Measurements from ENCODE around the gene NEU2. TPM values are rescaled to one million over a fixed set of nuclear protein-coding genes. Genes with fewer than 3 reads are reported as not detected.

Gene NEU2
- total and polyA plus RNA-seq, 3 experiments from 2014 or later = not detected

- H3K4me3 Mint-ChIP-seq = no peak overlapping the region
- Histone ChIP-seq H3K27me3 (ENCODE audit: insufficient read depth, low read length, poor library complexity, severe bottlenecking) (no peaks in the 10 kb centered on the region), H3K9me3 (ENCODE audit: low read length) (no peaks in the 10 kb centered on the region), H3K4me3 (ENCODE audit: low read length) (no peak overlapping the region), H3K36me3 (ENCODE audit: insufficient read depth, low read length) (no peaks in the 10 kb centered on the region), H3K4me1 (ENCODE audit: insufficient read depth, low read length) (no peaks in the 10 kb centered on the region), H3K27ac (ENCODE audit: low read depth, low read length) (no peak overlapping the region)
- no peaks in the 10 kb centered on the region for H3K36me3 Mint-ChIP-seq
- DNase-seq = no peak
- H3K9me3 Mint-ChIP-seq = no peaks in the 10 kb centered on the region
- H3K27ac Mint-ChIP-seq = no peak overlapping the region
- ChIA-PET POLR2A (no interaction called here), CTCF (no interaction called here)
- no peaks in the 10 kb centered on the region for H3K4me1 Mint-ChIP-seq
- H3K27me3 Mint-ChIP-seq = peaks cover 0 to 6% of the 10 kb centered on the region in 2 donors
Observed at GRCh38 chr2:233023007-233023760, 9.3 kb upstream of the NEU2 start.

DNA sequence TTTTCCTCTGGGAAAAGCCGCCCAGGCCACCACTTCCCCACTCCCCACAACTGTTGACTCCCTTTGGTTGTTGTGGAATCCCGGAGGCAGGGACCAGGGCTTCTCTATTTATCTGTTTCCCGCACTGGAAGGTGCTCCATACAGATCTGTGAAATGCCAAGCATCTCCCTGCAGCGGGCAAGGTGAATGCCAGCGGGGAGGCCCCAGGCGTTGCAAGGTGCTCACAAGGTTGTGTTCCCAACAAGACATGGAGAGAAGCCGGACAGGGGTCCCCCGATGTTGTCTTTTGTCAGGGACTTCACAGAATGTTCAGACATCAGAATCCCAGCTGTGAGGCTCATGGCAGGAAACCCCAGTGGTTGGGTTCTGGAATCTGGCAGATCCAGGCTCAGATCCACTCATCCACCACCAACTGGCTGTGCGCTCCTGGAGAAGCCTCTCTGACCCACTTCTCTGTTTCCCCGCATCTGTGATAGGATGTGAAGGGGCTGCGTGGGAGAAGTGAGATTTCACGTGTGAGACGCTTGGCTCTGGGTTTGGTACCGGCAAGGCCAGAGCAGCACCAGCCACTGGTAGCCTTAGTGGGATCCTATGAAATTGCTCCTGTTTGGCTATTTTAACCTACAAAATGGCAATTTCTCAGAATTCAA lies 8.6 kb upstream of the NEU2 start:
- Mint-ChIP-seq H3K9me3 (no peaks in the 10 kb centered on the region), H3K27ac (no peak overlapping the region), H3K4me3 (no peak overlapping the region), H3K27me3 (peaks cover 0 to 6% of the 10 kb centered on the region in 2 donors), H3K36me3 (no peaks in the 10 kb centered on the region), H3K4me1 (no peaks in the 10 kb centered on the region)
- no peaks in the 10 kb centered on the region for H3K36me3 ChIP-seq (ENCODE audit: insufficient read depth, low read length)
- no peaks in the 10 kb centered on the region for H3K27me3 ChIP-seq (ENCODE audit: insufficient read depth, low read length, poor library complexity, severe bottlenecking)
- H3K9me3 ChIP-seq (ENCODE audit: low read length) = no peaks in the 10 kb centered on the region
- H3K4me1 ChIP-seq (ENCODE audit: insufficient read depth, low read length) = no peaks in the 10 kb centered on the region
- POLR2A ChIA-PET = no interaction called here
- CTCF ChIA-PET = no interaction called here
- no peak overlapping the region for H3K4me3 ChIP-seq (ENCODE audit: low read length)
- DNase-seq = no peak
- no peak overlapping the region for H3K27ac ChIP-seq (ENCODE audit: low read depth, low read length)

DNA sequence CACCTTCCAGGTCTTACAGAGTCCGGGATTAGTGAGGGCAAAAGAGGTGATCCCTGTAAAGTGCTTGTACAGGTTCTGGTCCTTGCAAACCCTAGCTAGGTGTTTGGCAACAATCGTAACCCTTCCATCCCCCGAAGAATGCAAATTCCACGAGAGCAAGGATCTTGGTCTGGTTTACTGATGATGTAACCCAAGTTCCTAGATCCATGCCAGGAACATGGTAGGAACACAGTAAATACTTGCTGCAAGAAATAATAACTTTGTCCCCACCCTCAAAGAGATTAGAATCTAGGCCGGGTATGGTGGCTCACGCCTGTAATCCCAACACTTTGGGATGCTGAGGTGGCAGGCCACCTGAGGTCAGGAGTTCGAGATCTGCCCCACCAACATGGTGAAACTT lies 6.8 kb upstream of the NEU2 start:
- Mint-ChIP-seq H3K4me3 (no peak overlapping the region), H3K27ac (peak overlapping the region in 1 of 8 donors; percentile 27), H3K4me1 (peaks cover 0 to 1% (median 0%) of the 10 kb centered on the region in 3 donors), H3K9me3 (no peaks in the 10 kb centered on the region), H3K36me3 (no peaks in the 10 kb centered on the region), H3K27me3 (peaks cover 0 to 4% of the 10 kb centered on the region in 2 donors)
- ChIA-PET CTCF (no interaction called here), POLR2A (no interaction called here)
- H3K4me1 ChIP-seq (ENCODE audit: insufficient read depth, low read length) = no peaks in the 10 kb centered on the region
- no peaks in the 10 kb centered on the region for H3K9me3 ChIP-seq (ENCODE audit: low read length)
- H3K4me3 ChIP-seq (ENCODE audit: low read length) = no peak overlapping the region
- H3K27ac ChIP-seq (ENCODE audit: low read depth, low read length) = no peak overlapping the region
- no peaks in the 10 kb centered on the region for H3K27me3 ChIP-seq (ENCODE audit: insufficient read depth, low read length, poor library complexity, severe bottlenecking)
- H3K36me3 ChIP-seq (ENCODE audit: insufficient read depth, low read length) = no peaks in the 10 kb centered on the region
- no peak for DNase-seq

- Mint-ChIP-seq H3K36me3 (no peaks in the 10 kb centered on the region), H3K27ac (no peak overlapping the region), H3K4me3 (no peak overlapping the region), H3K27me3 (peaks cover 0 to 3% of the 10 kb centered on the region in 2 donors), H3K9me3 (no peaks in the 10 kb centered on the region), H3K4me1 (peaks cover 0 to 1% (median 0%) of the 10 kb centered on the region in 3 donors)
- Histone ChIP-seq H3K4me1 (ENCODE audit: insufficient read depth, low read length) (no peaks in the 10 kb centered on the region), H3K4me3 (ENCODE audit: low read length) (no peak overlapping the region), H3K27ac (ENCODE audit: low read depth, low read length) (no peak overlapping the region), H3K36me3 (ENCODE audit: insufficient read depth, low read length) (no peaks in the 10 kb centered on the region), H3K27me3 (ENCODE audit: insufficient read depth, low read length, poor library complexity, severe bottlenecking) (no peaks in the 10 kb centered on the region), H3K9me3 (ENCODE audit: low read length) (no peaks in the 10 kb centered on the region)
- POLR2A ChIA-PET = no interaction called here
- DNase-seq = peak in 1 of 5 donors; percentile 4
- CTCF ChIA-PET = interaction anchor here (0.6 kb wide), 1 partner anchor 228 kb away, joined by 4 read pairs; no protein-coding TSS in a partner anchor
Observed at GRCh38 chr2:233026198-233026813, 6.2 kb upstream of the NEU2 start.

- POLR2A ChIA-PET = no interaction called here
- H3K4me3 ChIP-seq (ENCODE audit: low read length) = no peak overlapping the region
Observed at GRCh38 chr2:233029321-233029720, 3.2 kb upstream of the NEU2 start.

GRCh38 chr2:233031556-233032500 lies 644 bp upstream of the NEU2 start:
- peak overlapping the region in 2 of 8 donors; percentile 44 to 74 for H3K27ac Mint-ChIP-seq
- Histone ChIP-seq H3K4me3 (ENCODE audit: low read length) (no peak overlapping the region), H3K4me1 (ENCODE audit: insufficient read depth, low read length) (no peaks in the 10 kb centered on the region), H3K36me3 (ENCODE audit: insufficient read depth, low read length) (no peaks in the 10 kb centered on the region), H3K9me3 (ENCODE audit: low read length) (no peaks in the 10 kb centered on the region), H3K27me3 (ENCODE audit: insufficient read depth, low read length, poor library complexity, severe bottlenecking) (no peaks in the 10 kb centered on the region), H3K27ac (ENCODE audit: low read depth, low read length) (no peak overlapping the region)
- DNase-seq = no peak
- no peaks in the 10 kb centered on the region for H3K9me3 Mint-ChIP-seq
- POLR2A ChIA-PET = no interaction called here
- no peaks in the 10 kb centered on the region for H3K36me3 Mint-ChIP-seq
- peaks cover 0 to 1% (median 0%) of the 10 kb centered on the region in 3 donors for H3K4me1 Mint-ChIP-seq
- CTCF ChIA-PET = interaction anchor here (1.2 kb wide), 1 partner anchor 30 kb away, joined by 3 read pairs; no protein-coding TSS in a partner anchor
- peaks cover 0 to 1% of the 10 kb centered on the region in 2 donors for H3K27me3 Mint-ChIP-seq
- H3K4me3 Mint-ChIP-seq = no peak overlapping the region

More at GRCh38 chr2:233029321-233029720, 3.2 kb upstream of the NEU2 start:
- peak overlapping the region in 1 of 8 donors; percentile 51 for H3K27ac Mint-ChIP-seq
- H3K36me3 Mint-ChIP-seq = no peaks in the 10 kb centered on the region
- H3K9me3 Mint-ChIP-seq = no peaks in the 10 kb centered on the region
- H3K4me1 Mint-ChIP-seq = peaks cover 0 to 1% (median 0%) of the 10 kb centered on the region in 3 donors
- no peak overlapping the region for H3K27ac ChIP-seq (ENCODE audit: low read depth, low read length)
- no peaks in the 10 kb centered on the region for H3K36me3 ChIP-seq (ENCODE audit: insufficient read depth, low read length)
- no peak overlapping the region for H3K4me3 Mint-ChIP-seq
- no peaks in the 10 kb centered on the region for H3K4me1 ChIP-seq (ENCODE audit: insufficient read depth, low read length)
- no peaks in the 10 kb centered on the region for H3K9me3 ChIP-seq (ENCODE audit: low read length)
- CTCF ChIA-PET = interaction anchor here (1.1 to 1.2 kb wide), 3 partner anchors 15 to 24 kb away, joined by 3 to 6 read pairs (median 4); no protein-coding TSS in a partner anchor
- H3K27me3 Mint-ChIP-seq = peaks cover 0 to 1% of the 10 kb centered on the region in 2 donors
- no peaks in the 10 kb centered on the region for H3K27me3 ChIP-seq (ENCODE audit: insufficient read depth, low read length, poor library complexity, severe bottlenecking)
- DNase-seq = no peak

GRCh38 chr2:233033672-233034071 lies 1.2 kb downstream of the NEU2 start:
- Histone ChIP-seq H3K9me3 (ENCODE audit: low read length) (no peaks in the 10 kb centered on the region), H3K4me1 (ENCODE audit: insufficient read depth, low read length) (no peaks in the 10 kb centered on the region), H3K36me3 (ENCODE audit: insufficient read depth, low read length) (no peaks in the 10 kb centered on the region), H3K27ac (ENCODE audit: low read depth, low read length) (no peak overlapping the region), H3K27me3 (ENCODE audit: insufficient read depth, low read length, poor library complexity, severe bottlenecking) (no peaks in the 10 kb centered on the region), H3K4me3 (ENCODE audit: low read length) (no peak overlapping the region)
- Mint-ChIP-seq H3K27ac (no peak overlapping the region), H3K27me3 (peaks cover 0 to 1% of the 10 kb centered on the region in 2 donors), H3K36me3 (no peaks in the 10 kb centered on the region), H3K4me1 (peaks cover 0 to 1% (median 0%) of the 10 kb centered on the region in 3 donors), H3K9me3 (no peaks in the 10 kb centered on the region), H3K4me3 (no peak overlapping the region)
- CTCF ChIA-PET = no interaction called here
- POLR2A ChIA-PET = no interaction called here
- no peak for DNase-seq
